Measurements from ENCODE around the gene NCKAP5L. TPM values are rescaled to one million over a fixed set of nuclear protein-coding genes. Genes with fewer than 3 reads are reported as not detected.
A peak's percentile ranks its signal among the peaks of the same experiment; 100 is the strongest.

NCKAP5L gene
- total RNA-seq, 4 donors from 2014 or later: 36.1 to 70.2 (median 44.7) TPM

DNA sequence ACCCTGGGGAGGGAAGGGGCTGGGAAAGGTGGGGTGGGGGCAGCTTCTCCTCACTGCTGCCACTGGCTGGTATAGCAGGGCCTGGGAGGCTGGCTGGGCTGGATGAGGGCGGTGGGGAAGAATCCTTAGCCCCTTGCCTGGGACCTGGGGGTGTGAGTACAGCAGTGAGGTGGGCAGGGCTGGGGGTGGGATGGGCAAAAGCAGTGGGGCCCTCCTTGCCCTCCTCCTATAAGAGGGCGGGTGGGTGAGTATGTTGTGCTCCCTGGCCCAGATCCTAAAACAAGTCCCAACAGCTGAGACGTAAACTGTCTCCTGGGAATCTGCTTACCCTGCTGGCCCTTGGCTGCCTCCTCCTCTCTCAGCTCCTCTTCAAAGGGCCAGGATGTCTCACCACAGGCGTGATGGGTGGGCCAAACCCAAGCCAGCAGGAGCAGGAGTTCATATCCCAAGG, 2.2 kb downstream of the NCKAP5L start:
- Histone ChIP-seq H3K36me3 (peaks cover 0 to 9% (median 0%) of the 10 kb centered on the region in 3 donors), H3K27me3 (no peaks in the 10 kb centered on the region), H3K4me1 (peaks cover 0 to 75% (median 44%) of the 10 kb centered on the region in 4 donors), H3K9me3 (no peaks in the 10 kb centered on the region), H3K4me3 (peak overlapping the region in 2 of 4 donors; percentile 2 to 91), H3K27ac (peak overlapping the region in 3 of 4 donors; percentile 87 to 96 (median 95))
- WGBS, 2 donors: 40 to 44% methylated on average over 3 to 4 of the region's 4 CpGs
- TF ChIP-seq EP300 (IDR thresholded peaks at IDR 0.05) (no peak), POLR2A (IDR thresholded peaks at IDR 0.05) (no peak), CTCF (IDR thresholded peaks at IDR 0.05) (no peak)
- no peak for DNase-seq (ENCODE audit: low spot score in 2 of 2)

DNA sequence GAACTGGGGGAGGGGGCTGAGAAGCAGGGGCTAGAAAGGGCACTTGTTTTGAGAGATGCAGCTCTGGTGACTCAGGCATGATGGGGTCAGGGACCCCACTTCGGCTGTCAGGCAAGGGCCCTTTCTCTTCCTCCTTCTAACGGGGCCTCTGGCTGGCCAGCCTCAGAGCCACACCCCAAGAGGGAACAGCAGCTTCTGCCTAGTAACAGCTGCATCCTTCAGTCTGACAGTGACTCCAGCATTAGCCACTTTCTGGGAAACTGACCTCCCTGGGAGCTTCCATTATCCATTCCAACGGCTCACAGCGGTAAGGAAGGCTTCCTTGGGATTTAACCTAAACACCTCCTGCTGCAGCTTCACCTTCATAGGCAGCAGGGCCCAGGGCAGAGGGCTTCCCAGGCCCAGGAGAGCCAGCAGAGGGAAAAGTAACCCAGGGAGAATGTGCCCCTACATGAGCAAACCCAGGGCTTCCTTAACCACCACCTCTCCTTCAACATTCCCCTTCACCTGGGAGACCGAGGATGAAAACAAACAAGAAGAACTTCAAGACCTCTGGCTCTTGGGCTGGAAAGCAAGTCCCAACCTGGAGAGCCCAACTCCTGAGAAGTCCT, 2.7 kb downstream of the NCKAP5L start:
- TF ChIP-seq POLR2A (IDR thresholded peaks at IDR 0.05) (no peak), EP300 (IDR thresholded peaks at IDR 0.05) (no peak)
- H3K4me3 ChIP-seq: peak overlapping the region in 2 of 4 donors; percentile 1 to 91
- DNase-seq (ENCODE audit: low spot score in 2 of 2): no peak
- peaks cover 0 to 9% (median 0%) of the 10 kb centered on the region in 3 donors for H3K36me3 ChIP-seq
- peaks cover 0 to 80% (median 44%) of the 10 kb centered on the region in 4 donors for H3K4me1 ChIP-seq
- no peaks in the 10 kb centered on the region for H3K9me3 ChIP-seq
- H3K27me3 ChIP-seq: no peaks in the 10 kb centered on the region
- 21 to 31% methylated on average over 5 of the region's 5 CpGs for WGBS, 2 donors
- peak overlapping the region; percentile 38 to 96 (median 91) for H3K27ac ChIP-seq

GRCh38 chr12:49824895-49825294, 3.3 kb downstream of the NCKAP5L start:
- H3K36me3 ChIP-seq: peaks cover 0 to 9% (median 0%) of the 10 kb centered on the region in 3 donors
- WGBS, 2 donors: 48 to 60% methylated on average over 4 of the region's 4 CpGs
- H3K9me3 ChIP-seq: no peaks in the 10 kb centered on the region
- no peak for DNase-seq (ENCODE audit: low spot score in 2 of 2)
- TF ChIP-seq EP300 (IDR thresholded peaks at IDR 0.05): peak in 1 of 2 donors; percentile 40
- no peak for TF ChIP-seq POLR2A (IDR thresholded peaks at IDR 0.05)
- H3K27ac ChIP-seq: peak overlapping the region in 3 of 4 donors; percentile 42 to 96 (median 95)
- H3K27me3 ChIP-seq: no peaks in the 10 kb centered on the region
- H3K4me3 ChIP-seq: peak overlapping the region in 1 of 4 donors; percentile 1
- peaks cover 0 to 84% (median 44%) of the 10 kb centered on the region in 4 donors for H3K4me1 ChIP-seq

GRCh38 chr12:49824416-49824815, 3.8 kb downstream of the NCKAP5L start:
- no peak for DNase-seq (ENCODE audit: low spot score in 2 of 2)
- TF ChIP-seq EP300 (IDR thresholded peaks at IDR 0.05) (no peak), POLR2A (IDR thresholded peaks at IDR 0.05) (no peak), CTCF (IDR thresholded peaks at IDR 0.05) (no peak)
- Histone ChIP-seq H3K4me1 (peaks cover 0 to 85% (median 44%) of the 10 kb centered on the region in 4 donors), H3K9me3 (no peaks in the 10 kb centered on the region), H3K27me3 (no peaks in the 10 kb centered on the region), H3K27ac (peak overlapping the region in 2 of 4 donors; percentile 95 to 96), H3K4me3 (no peak overlapping the region), H3K36me3 (peaks cover 0 to 9% (median 0%) of the 10 kb centered on the region in 3 donors)
- WGBS, 2 donors: 70 to 75% methylated on average over 8 of the region's 8 CpGs

GRCh38 chr12:49823951-49824350, 4.3 kb downstream of the NCKAP5L start:
- H3K4me3 ChIP-seq: no peak overlapping the region
- peaks cover 0 to 9% (median 0%) of the 10 kb centered on the region in 3 donors for H3K36me3 ChIP-seq
- H3K27me3 ChIP-seq: no peaks in the 10 kb centered on the region
- no peak for DNase-seq (ENCODE audit: low spot score in 2 of 2)
- 85 to 89% methylated on average over 6 of the region's 6 CpGs for WGBS, 2 donors
- peaks cover 0 to 80% (median 41%) of the 10 kb centered on the region in 4 donors for H3K4me1 ChIP-seq
- TF ChIP-seq POLR2A (IDR thresholded peaks at IDR 0.05): no peak
- TF ChIP-seq CTCF (IDR thresholded peaks at IDR 0.05): no peak
- TF ChIP-seq EP300 (IDR thresholded peaks at IDR 0.05): no peak
- peak overlapping the region in 2 of 4 donors; percentile 95 to 96 for H3K27ac ChIP-seq
- H3K9me3 ChIP-seq: no peaks in the 10 kb centered on the region

GRCh38 chr12:49823350-49823749, 4.9 kb downstream of the NCKAP5L start:
- H3K27me3 ChIP-seq: no peaks in the 10 kb centered on the region
- H3K9me3 ChIP-seq: no peaks in the 10 kb centered on the region
- H3K27ac ChIP-seq: peak overlapping the region in 1 of 4 donors; percentile 24
- H3K36me3 ChIP-seq: peaks cover 0 to 9% (median 0%) of the 10 kb centered on the region in 3 donors
- TF ChIP-seq EP300 (IDR thresholded peaks at IDR 0.05) (no peak), CTCF (IDR thresholded peaks at IDR 0.05) (no peak), POLR2A (IDR thresholded peaks at IDR 0.05) (no peak)
- WGBS, 2 donors: 44 to 75% methylated on average over 1 of the region's 1 CpG
- DNase-seq (ENCODE audit: low spot score in 2 of 2): no peak
- H3K4me3 ChIP-seq: no peak overlapping the region
- peaks cover 0 to 79% (median 39%) of the 10 kb centered on the region in 4 donors for H3K4me1 ChIP-seq

Data from tibial nerve (tissue), 4 donors.